HG03378 (cell line): ENCODE results near the gene USP8.

Experiments
- ATAC-seq: cut with Tn5 transposase; IDR thresholded peaks from one replicate; pipeline ENCODE4 v1.9.1; 2021; ENCODE audit warnings: mild to moderate bottlenecking, moderate library complexity; ENCODE audit not compliant: unreplicated experiment

USP8 gene

GRCh38 chr15:50531163-50531562 is 107.0 kb downstream of the USP8 start:
- ATAC-seq = no peak

DNA sequence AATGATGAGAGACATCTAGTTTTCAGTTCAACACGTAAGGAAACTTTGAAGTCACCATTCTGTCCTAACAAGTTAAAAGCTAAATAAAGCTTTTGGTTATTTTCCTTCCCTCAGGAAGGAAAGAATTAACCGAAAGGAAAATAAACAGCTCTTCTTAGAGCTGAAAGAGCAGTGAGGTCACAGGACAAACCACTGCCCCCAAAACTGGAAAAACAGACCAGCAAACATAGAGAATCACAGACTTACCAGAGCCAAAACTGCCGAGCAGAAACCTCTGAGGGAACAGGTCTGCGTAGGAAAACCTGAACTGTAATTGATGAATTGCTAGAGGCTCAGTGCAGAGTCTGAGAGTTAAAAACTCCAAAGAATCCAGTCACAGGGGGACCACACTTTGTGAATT is 107.6 kb downstream of the USP8 start:
- ATAC-seq = no peak

DNA sequence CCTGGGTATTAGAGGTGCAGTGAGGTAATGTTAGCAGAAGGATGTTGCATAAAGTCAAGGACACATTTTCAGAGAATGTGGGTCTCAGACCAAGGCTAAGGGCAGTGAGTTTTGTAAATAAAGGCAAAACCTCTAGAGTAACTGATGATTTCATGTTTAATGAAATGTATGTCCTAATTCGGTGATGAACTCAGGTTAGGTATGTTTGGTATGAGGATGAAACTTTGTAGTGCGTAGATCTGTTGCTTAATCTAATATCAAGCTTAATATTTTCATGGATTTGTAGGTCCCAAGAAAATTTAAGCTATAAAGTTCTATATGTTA is 118.6 kb downstream of the USP8 start:
- no peak for ATAC-seq

- ATAC-seq = no peak
These were observed 119.4 kb downstream of the USP8 start for GRCh38 chr15:50543556-50543955.

GRCh38 chr15:50544368-50544767 is 120.2 kb downstream of the USP8 start:
- ATAC-seq = no peak

- ATAC-seq = no peak
These were observed 122.4 kb downstream of the USP8 start, which contains the start of gene USP50 for GRCh38 chr15:50546566-50546965. Gene USP50 (minus strand): TSS chr15:50546666. CDS start chr15:50546525, 141 bp downstream.

DNA sequence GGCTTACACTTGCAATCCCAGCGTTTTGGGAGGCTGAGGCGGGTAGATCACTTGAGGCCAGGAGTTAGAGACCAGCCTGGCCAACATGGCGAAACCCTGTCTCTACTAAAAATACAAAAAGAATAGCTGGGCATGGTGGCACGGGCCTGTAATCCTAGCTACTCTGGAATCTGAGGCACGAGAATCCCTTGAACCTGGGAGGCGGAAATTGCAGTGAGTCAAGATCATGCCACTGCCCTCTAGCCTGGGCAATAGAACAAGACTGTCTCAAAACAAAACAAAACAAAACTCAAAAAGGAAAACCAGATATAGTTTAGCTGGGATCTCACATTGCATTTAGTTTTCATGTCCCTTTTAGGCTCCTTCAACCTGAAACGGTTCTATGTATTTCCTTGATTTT is 125.1 kb downstream of the USP8 start:
- ATAC-seq = no peak

GRCh38 chr15:50552238-50552637 is 128.0 kb downstream of the USP8 start:
- no peak for ATAC-seq

- no peak for ATAC-seq
These were observed 132.6 kb downstream of the USP8 start for GRCh38 chr15:50556642-50557371.

GRCh38 chr15:50558012-50558411 is 133.8 kb downstream of the USP8 start:
- ATAC-seq = no peak

DNA sequence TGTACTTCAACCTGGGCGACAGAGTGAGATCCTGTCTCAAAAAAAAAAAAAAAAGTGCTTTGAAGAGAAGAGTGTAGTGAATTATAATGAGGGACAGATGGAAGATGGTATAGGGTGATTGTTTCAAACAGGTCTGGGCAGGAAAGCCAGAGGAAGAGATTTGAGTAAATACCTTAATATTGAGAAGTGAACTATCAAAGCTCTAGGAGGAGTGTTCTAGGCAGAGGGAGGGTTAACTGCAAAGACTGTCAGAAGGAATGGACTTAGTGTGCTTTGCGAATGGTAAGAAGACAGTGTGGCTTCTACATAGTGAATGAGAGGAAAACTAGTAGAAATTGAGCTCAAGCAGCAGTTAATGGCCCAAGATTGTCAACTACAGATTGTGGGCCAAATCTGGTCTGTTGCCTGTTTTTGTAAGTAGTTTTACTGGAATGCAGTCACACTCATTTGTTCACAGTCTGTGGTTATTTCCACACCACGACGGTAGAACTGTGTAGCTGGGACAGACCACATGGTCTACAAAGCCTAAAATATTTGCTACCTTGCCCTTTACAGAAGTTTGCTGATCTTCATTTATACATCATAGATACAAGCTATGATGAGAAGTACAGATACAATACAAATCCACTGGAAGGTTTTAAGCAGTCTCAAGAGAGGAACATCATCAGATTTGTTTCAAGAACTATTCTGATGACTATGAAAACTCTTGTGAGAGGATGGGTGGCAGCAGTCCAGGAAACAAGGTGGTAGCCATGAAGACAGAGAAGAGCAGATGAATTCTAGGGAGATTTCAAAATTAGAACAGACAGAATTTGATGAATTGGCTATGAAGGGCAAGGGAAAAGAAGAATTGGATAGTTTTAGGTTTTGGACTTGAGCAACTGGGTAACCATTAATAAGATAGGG is 138.8 kb downstream of the USP8 start:
- no peak for ATAC-seq

DNA sequence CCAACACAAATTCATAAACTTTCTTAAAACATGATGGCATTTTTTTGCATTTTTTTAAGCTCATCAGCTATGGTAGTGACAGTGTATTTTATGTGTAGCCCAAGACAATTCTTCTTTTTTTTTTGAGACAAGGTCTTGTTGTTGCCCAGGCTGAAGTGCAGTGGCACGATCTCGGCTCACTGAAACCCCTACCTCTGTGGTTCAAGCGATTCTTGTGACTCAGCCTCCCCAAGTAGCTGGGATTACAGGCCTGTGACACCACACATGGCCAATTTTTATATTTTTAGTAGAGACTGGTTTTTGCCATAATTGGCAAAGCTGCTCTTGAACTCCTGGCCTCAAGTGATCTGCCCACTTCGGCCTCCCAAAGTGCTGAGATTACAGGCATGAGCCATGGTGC is 139.6 kb downstream of the USP8 start:
- ATAC-seq = no peak
